ENCODE results near the gene UBP1.
"Not testable (repeated sequence)": the region's sequence is repeated elsewhere in the genome, so short reads cannot be mapped to it uniquely, and the experiment has no call there.

Gene UBP1

GRCh38 chr3:33458446-33458845 is 18.2 kb upstream of the UBP1 start:
- Histone ChIP-seq H3K27me3 (no peaks in the 10 kb centered on the region), H3K4me2 (peak overlapping the region in 3 of 11 experiments; percentile 10 to 20 (median 15); a peak in 4 of 22 replicates), H3K9ac (no peak overlapping the region), H3K4me3 (peak overlapping the region in 1 of 10 experiments; percentile 4; a peak in 1 of 20 replicates), H4K20me1 (no peaks in the 10 kb centered on the region), H3K9me3 (replicated peaks in 1 of 11) (peaks cover 21 to 39% (median 28%) of the 10 kb centered on the region in 11 experiments), H3K4me1 (peaks cover 0 to 9% (median 0%) of the 10 kb centered on the region in 10 experiments; a peak in 3 of 20 replicates), H3K27ac (no peak overlapping the region), H3K36me3 (peaks cover 0 to 5% (median 0%) of the 10 kb centered on the region in 11 experiments; a peak in 1 of 22 replicates)
- TF ChIP-seq Cebpa-rat (IDR thresholded peaks at IDR 0.05) = no peak

GRCh38 chr3:33456756-33457155 is 16.6 kb upstream of the UBP1 start:
- no peak overlapping the region for H3K9ac ChIP-seq
- no peaks in the 10 kb centered on the region for H4K20me1 ChIP-seq
- peaks cover 0 to 5% (median 0%) of the 10 kb centered on the region in 11 experiments; a peak in 1 of 22 replicates for H3K36me3 ChIP-seq
- H3K27ac ChIP-seq = no peak overlapping the region
- no peak overlapping the region for H3K4me2 ChIP-seq
- no peak for TF ChIP-seq Cebpa-rat (IDR thresholded peaks at IDR 0.05)
- no peaks in the 10 kb centered on the region for H3K27me3 ChIP-seq
- H3K4me1 ChIP-seq = peaks cover 0 to 9% (median 0%) of the 10 kb centered on the region in 10 experiments; a peak in 3 of 20 replicates
- no peak overlapping the region for H3K4me3 ChIP-seq
- H3K9me3 ChIP-seq (replicated peaks in 1 of 11) = peaks cover 28 to 49% (median 36%) of the 10 kb centered on the region in 11 experiments

- H3K4me2 ChIP-seq = no peak overlapping the region
- H4K20me1 ChIP-seq = no peaks in the 10 kb centered on the region
- no peak overlapping the region for H3K4me3 ChIP-seq
- peaks cover 0 to 2% (median 0%) of the 10 kb centered on the region in 11 experiments; a peak in 1 of 22 replicates for H3K36me3 ChIP-seq
- no peak overlapping the region for H3K9ac ChIP-seq
- peaks cover 0 to 3% (median 0%) of the 10 kb centered on the region in 10 experiments; a peak in 1 of 20 replicates for H3K4me1 ChIP-seq
- H3K27ac ChIP-seq = no peak overlapping the region
- H3K27me3 ChIP-seq = no peaks in the 10 kb centered on the region
- peaks cover 24 to 45% (median 33%) of the 10 kb centered on the region in 11 experiments for H3K9me3 ChIP-seq (replicated peaks in 1 of 11)
- no peak for TF ChIP-seq Cebpa-rat (IDR thresholded peaks at IDR 0.05)
Observed at GRCh38 chr3:33453331-33453761, 13.1 kb upstream of the UBP1 start.

- H3K9me3 ChIP-seq (replicated peaks in 1 of 11) = peaks cover 14 to 35% (median 20%) of the 10 kb centered on the region in 11 experiments
- not testable (repeated sequence) for H3K4me1 ChIP-seq, H3K4me2 ChIP-seq, H3K27me3 ChIP-seq, H3K27ac ChIP-seq, H3K4me3 ChIP-seq, H4K20me1 ChIP-seq, H3K9ac ChIP-seq, H3K36me3 ChIP-seq
Observed at GRCh38 chr3:33451994-33452393, 11.8 kb upstream of the UBP1 start.

GRCh38 chr3:33447958-33448357 is 7.8 kb upstream of the UBP1 start:
- Histone ChIP-seq H3K9ac (no peak overlapping the region), H3K4me2 (no peak overlapping the region), H3K27me3 (no peaks in the 10 kb centered on the region), H3K27ac (no peak overlapping the region), H3K9me3 (replicated peaks in 1 of 11) (peaks cover under 1 to 13% (median 2%) of the 10 kb centered on the region in 11 experiments; a peak in 17 of 22 replicates), H3K36me3 (no peaks in the 10 kb centered on the region), H3K4me3 (no peak overlapping the region), H3K4me1 (no peaks in the 10 kb centered on the region), H4K20me1 (no peaks in the 10 kb centered on the region)
- TF ChIP-seq Cebpa-rat (IDR thresholded peaks at IDR 0.05) = no peak

- not testable (repeated sequence) for H3K9me3 ChIP-seq (replicated peaks in 1 of 11); H3K4me3 ChIP-seq; H3K9ac ChIP-seq; H3K27me3 ChIP-seq; H3K36me3 ChIP-seq; H3K27ac ChIP-seq; H3K4me2 ChIP-seq; H4K20me1 ChIP-seq; H3K4me1 ChIP-seq
Observed at GRCh38 chr3:33447256-33447625, 7.0 kb upstream of the UBP1 start.

- peak overlapping the region in 4 of 11 experiments; percentile 86 to 99 (median 92); a peak in 3 of 22 replicates for H3K9ac ChIP-seq
- no peak for TF ChIP-seq Cebpa-rat (IDR thresholded peaks at IDR 0.05)
- H3K27ac ChIP-seq = peak overlapping the region in 7 of 11 experiments; percentile 91 to 97 (median 95); a peak in 11 of 22 replicates
- peaks cover 17 to 28% (median 25%) of the 10 kb centered on the region in 10 experiments for H3K4me1 ChIP-seq
- H3K9me3 ChIP-seq (replicated peaks in 1 of 11) = peaks cover 0 to 8% (median 0%) of the 10 kb centered on the region in 11 experiments; a peak in 3 of 22 replicates
- peaks cover 18 to 29% (median 27%) of the 10 kb centered on the region in 11 experiments; a peak in 21 of 22 replicates for H4K20me1 ChIP-seq
- peak overlapping the region in 2 of 10 experiments; percentile 76 to 96; a peak in 3 of 20 replicates for H3K4me3 ChIP-seq
- H3K27me3 ChIP-seq = no peaks in the 10 kb centered on the region
- H3K4me2 ChIP-seq = peak overlapping the region; percentile 74 to 96 (median 87)
- no peaks in the 10 kb centered on the region; a peak in 1 of 22 replicates for H3K36me3 ChIP-seq
Observed at GRCh38 chr3:33442190-33442589, 2.0 kb upstream of the UBP1 start.

- Histone ChIP-seq H3K4me3 (peak overlapping the region; percentile 62 to 99 (median 85)), H3K9me3 (replicated peaks in 1 of 11) (peaks cover 0 to 4% (median 0%) of the 10 kb centered on the region in 11 experiments; a peak in 2 of 22 replicates), H3K9ac (peak overlapping the region; percentile 86 to 99 (median 96)), H3K4me2 (peak overlapping the region; percentile 74 to 96 (median 87)), H3K36me3 (no peaks in the 10 kb centered on the region; a peak in 1 of 22 replicates), H3K27me3 (no peaks in the 10 kb centered on the region), H3K27ac (peak overlapping the region; percentile 91 to 98 (median 96)), H4K20me1 (peaks cover 26 to 37% (median 34%) of the 10 kb centered on the region in 11 experiments; a peak in 21 of 22 replicates), H3K4me1 (peaks cover 23 to 36% (median 32%) of the 10 kb centered on the region in 10 experiments)
- no peak for TF ChIP-seq Cebpa-rat (IDR thresholded peaks at IDR 0.05)
Observed at GRCh38 chr3:33441225-33441976, 1.2 kb upstream of the UBP1 start.

- peaks cover 0 to 11% (median 2%) of the 10 kb centered on the region in 11 experiments; a peak in 7 of 22 replicates for H3K36me3 ChIP-seq
- TF ChIP-seq Cebpa-rat (IDR thresholded peaks at IDR 0.05) = no peak
- peak overlapping the region; percentile 87 to 98 (median 96) for H3K27ac ChIP-seq
- H3K27me3 ChIP-seq = no peaks in the 10 kb centered on the region
- peaks cover 0 to 5% (median 0%) of the 10 kb centered on the region in 11 experiments; a peak in 1 of 22 replicates for H3K9me3 ChIP-seq (replicated peaks in 1 of 11)
- H3K4me2 ChIP-seq = peak overlapping the region; percentile 79 to 97 (median 91)
- peaks cover 25 to 47% (median 34%) of the 10 kb centered on the region in 10 experiments for H3K4me1 ChIP-seq
- H3K9ac ChIP-seq = peak overlapping the region; percentile 92 to 99 (median 98)
- H3K4me3 ChIP-seq = peak overlapping the region; percentile 92 to 99 (median 97)
- H4K20me1 ChIP-seq = peaks cover 41 to 53% (median 51%) of the 10 kb centered on the region in 11 experiments
Observed at GRCh38 chr3:33439546-33440327, 468 bp downstream of the UBP1 start.
